ENCODE results near the gene C2CD4C. TPM values are rescaled to one million over a fixed set of nuclear protein-coding genes. Genes with fewer than 3 reads are reported as not detected.

Gene C2CD4C
- total RNA-seq, 1 experiment from 2014 or later: 14.6 TPM

DNA sequence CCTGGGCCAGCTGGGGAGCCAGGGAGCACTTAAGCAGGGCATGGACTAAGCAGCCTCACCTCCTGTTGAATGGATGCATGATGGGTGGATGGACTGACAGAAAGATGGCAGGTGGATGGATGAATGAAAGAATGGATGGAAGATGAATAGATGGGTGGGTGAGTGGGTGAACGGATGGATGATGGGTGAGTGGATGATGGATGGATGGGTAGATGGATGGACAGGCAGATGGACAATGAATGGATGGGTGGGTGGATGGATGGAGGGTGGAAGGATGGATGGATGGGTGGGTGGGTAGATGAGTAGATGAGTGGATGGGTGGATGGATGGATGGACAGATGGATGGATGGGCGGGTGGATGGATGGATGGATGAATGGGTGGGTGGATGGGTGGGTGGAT, 33.1 kb upstream of the C2CD4C start:
- DNase-seq: no peak
- H2BK12ac ChIP-seq (ENCODE audit: insufficient read length, low read depth, low read length): no peak overlapping the region
- no peaks in the 10 kb centered on the region for H3K79me1 ChIP-seq (ENCODE audit: insufficient read depth, low read depth, low read length, poor library complexity, severe bottlenecking)
- H4K8ac ChIP-seq (replicated peaks; ENCODE audit: insufficient read length, low read depth, low read length): no peak overlapping the region
- no peak overlapping the region for H3K4ac ChIP-seq (ENCODE audit: low read depth, low read length)
- Mint-ChIP-seq H3K36me3 (ENCODE audit: insufficient read depth in 1 of 3, low read depth in 3 of 3) (peaks cover 0 to 9% (median 5%) of the 10 kb centered on the region in 3 experiments; a peak in 4 of 7 replicates), H3K27me3 (ENCODE audit: low read depth) (peaks cover 4% of the 10 kb centered on the region), H3K27ac (0 out of 7 replicates have a peak overlapping the region, but pooled peaks of 1 of the 3 experiments have one; percentile 16), H3K4me1 (peaks cover 10 to 14% of the 10 kb centered on the region in 2 experiments), H3K4me3 (no peak overlapping the region), H3K9me3 (peaks cover 4 to 16% of the 10 kb centered on the region in 2 experiments; a peak in 3 of 5 replicates)
- H3K79me2 ChIP-seq (ENCODE audit: insufficient read depth, low read length): no peaks in the 10 kb centered on the region
- no peak overlapping the region for H2BK5ac ChIP-seq (ENCODE audit: insufficient read length, low read length)
- no peak overlapping the region for H3T11ph ChIP-seq (ENCODE audit: low read length)
- no peaks in the 10 kb centered on the region; the same call in 1 of the 2 replicates for H3K27me3 ChIP-seq (ENCODE audit: insufficient read depth, low read length)
- TF ChIP-seq, protein P1, sequence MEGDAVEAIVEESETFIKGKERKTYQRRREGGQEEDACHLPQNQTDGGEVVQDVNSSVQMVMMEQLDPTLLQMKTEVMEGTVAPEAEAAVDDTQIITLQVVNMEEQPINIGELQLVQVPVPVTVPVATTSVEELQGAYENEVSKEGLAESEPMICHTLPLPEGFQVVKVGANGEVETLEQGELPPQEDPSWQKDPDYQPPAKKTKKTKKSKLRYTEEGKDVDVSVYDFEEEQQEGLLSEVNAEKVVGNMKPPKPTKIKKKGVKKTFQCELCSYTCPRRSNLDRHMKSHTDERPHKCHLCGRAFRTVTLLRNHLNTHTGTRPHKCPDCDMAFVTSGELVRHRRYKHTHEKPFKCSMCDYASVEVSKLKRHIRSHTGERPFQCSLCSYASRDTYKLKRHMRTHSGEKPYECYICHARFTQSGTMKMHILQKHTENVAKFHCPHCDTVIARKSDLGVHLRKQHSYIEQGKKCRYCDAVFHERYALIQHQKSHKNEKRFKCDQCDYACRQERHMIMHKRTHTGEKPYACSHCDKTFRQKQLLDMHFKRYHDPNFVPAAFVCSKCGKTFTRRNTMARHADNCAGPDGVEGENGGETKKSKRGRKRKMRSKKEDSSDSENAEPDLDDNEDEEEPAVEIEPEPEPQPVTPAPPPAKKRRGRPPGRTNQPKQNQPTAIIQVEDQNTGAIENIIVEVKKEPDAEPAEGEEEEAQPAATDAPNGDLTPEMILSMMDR (conservative IDR thresholded peaks at IDR 0.05): no peak
- no peak overlapping the region for H3K27ac ChIP-seq (ENCODE audit: insufficient read length, low read depth, low read length)
- H3K14ac ChIP-seq (ENCODE audit: insufficient read depth, low read length): no peak overlapping the region; the same call in 1 of the 2 replicates
- no peak overlapping the region for H2AFZ ChIP-seq (ENCODE audit: low read length)
- WGBS (ENCODE audit: extremely low coverage, insufficient read length, low lambda C conversion rate): 100% methylated on average over 1 of the region's 2 CpGs
- no peak overlapping the region for H3K4me2 ChIP-seq (ENCODE audit: insufficient read depth, insufficient read length, low read length)
- H3K23me2 ChIP-seq (ENCODE audit: insufficient read length, low read depth, low read length, poor library complexity, severe bottlenecking): no peaks in the 10 kb centered on the region
- no peak overlapping the region for H4K5ac ChIP-seq (ENCODE audit: insufficient read length, low read depth, low read length)
- no peak overlapping the region for H3K23ac ChIP-seq (ENCODE audit: insufficient read length, low read depth, low read length)
- H2BK15ac ChIP-seq (ENCODE audit: low read depth, low read length): no peak overlapping the region
- no peaks in the 10 kb centered on the region for H3K9me3 ChIP-seq (ENCODE audit: control insufficient read depth, low read depth, low read length)
- no peak overlapping the region for H2BK20ac ChIP-seq (ENCODE audit: low read depth, low read length, poor library complexity, severe bottlenecking)
- no peak overlapping the region for H3K9ac ChIP-seq (ENCODE audit: extremely low read depth, insufficient read length, low read length)
- no peaks in the 10 kb centered on the region for H4K20me1 ChIP-seq (ENCODE audit: control insufficient read depth, insufficient read depth, insufficient read length)
- H2AK5ac ChIP-seq (ENCODE audit: insufficient read length, low read length): no peak overlapping the region
- H3K18ac ChIP-seq (ENCODE audit: insufficient read length, low read depth, low read length): no peak overlapping the region
- no peak overlapping the region for H2BK120ac ChIP-seq (ENCODE audit: low read depth, low read length, poor library complexity, severe bottlenecking)
- no peak overlapping the region for H4K91ac ChIP-seq (ENCODE audit: insufficient read length, low read depth, low read length)
- H3K4me1 ChIP-seq (ENCODE audit: insufficient read depth, low read length): no peaks in the 10 kb centered on the region; the same call in 1 of the 2 replicates
- no peak overlapping the region for H3K56ac ChIP-seq (ENCODE audit: insufficient read length, low read depth, low read length)
